NB4 (cell line): ENCODE measurements around the gene GOLIM4.

Source experiments
- CTCF ChIP-seq: IDR thresholded peaks from one replicate; pipeline ENCODE4 v1.5.1; 2012; ENCODE audit warnings: low read depth, low read length
- MYC ChIP-seq: IDR thresholded peaks from 2 replicates; pipeline ENCODE4 v1.6.1; 2011; ENCODE audit warnings: low read depth, low read length

- TF ChIP-seq CTCF (no peak), MYC (peak; percentile 97)
These were observed 507 bp upstream of the GOLIM4 start for GRCh38 chr3:168096210-168096652.
